GM19452 (cell line): Measurements from ENCODE around the gene GDF2.

Source experiments
- ATAC-seq: cut with Tn5 transposase; IDR thresholded peaks from one replicate; pipeline ENCODE4 v1.9.1; 2021; ENCODE audit not compliant: unreplicated experiment

The GDF2 gene

GRCh38 chr10:47351899-47352815 is 29.9 kb downstream of the GDF2 start:
- ATAC-seq: no peak

DNA sequence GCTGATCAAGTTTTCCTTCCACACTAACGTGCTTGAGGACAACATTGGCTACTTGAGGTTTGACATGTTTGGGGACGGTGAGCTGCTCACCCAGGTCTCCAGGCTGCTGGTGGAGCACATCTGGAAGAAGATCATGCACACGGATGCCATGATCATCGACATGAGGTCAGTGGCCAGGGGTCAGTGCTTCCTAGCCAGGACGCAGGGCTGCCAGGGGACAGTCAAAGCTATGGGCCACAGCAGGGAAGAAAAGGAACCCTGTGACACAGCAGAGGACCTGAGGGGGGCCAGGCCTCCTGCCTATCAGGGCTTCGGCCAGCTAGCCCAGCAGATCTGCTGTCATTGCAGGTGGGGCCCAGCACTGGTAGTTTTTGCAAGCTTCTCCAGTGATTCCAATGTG is 31.1 kb downstream of the GDF2 start:
- no peak for ATAC-seq

- ATAC-seq: no peak
Observed at GRCh38 chr10:47354165-47354564, 31.9 kb downstream of the GDF2 start.

DNA sequence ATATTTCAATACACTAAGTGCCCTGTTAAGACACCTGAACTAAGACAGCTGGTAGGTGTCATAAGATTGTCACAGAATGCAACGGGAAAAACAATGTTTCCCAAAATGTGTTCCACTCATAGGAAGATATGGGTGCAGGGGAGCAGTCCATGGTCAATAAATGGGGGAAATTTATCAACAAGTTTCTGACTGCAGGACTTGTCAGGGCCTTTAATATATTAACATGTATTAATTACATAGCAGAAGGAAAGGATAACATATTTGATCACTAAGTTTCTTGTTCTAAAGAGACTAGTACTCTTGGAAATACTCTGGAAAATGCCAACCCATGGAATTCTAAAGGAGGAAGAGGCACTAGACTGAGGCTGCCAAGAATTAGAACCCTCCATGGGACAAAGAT is 32.6 kb downstream of the GDF2 start:
- no peak for ATAC-seq

- ATAC-seq: no peak
Observed at GRCh38 chr10:47356708-47357107, 34.5 kb downstream of the GDF2 start.

DNA sequence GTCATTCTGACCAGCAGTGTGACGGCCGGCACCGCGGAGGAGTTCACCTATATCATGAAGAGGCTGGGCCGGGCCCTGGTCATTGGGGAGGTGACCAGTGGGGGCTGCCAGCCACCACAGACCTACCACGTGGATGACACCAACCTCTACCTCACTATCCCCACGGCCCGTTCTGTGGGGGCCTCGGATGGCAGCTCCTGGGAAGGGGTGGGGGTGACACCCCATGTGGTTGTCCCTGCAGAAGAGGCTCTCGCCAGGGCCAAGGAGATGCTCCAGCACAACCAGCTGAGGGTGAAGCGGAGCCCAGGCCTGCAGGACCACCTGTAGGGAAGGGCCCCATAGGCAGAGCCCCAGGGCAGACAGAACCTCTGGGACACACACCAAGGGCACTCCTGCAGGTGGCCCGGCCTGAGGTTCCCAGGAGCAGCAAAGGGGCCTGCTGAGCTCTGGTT is 34.9 kb downstream of the GDF2 start:
- ATAC-seq: no peak

- ATAC-seq: no peak
Observed at GRCh38 chr10:47357911-47358310, 35.7 kb downstream of the GDF2 start.

DNA sequence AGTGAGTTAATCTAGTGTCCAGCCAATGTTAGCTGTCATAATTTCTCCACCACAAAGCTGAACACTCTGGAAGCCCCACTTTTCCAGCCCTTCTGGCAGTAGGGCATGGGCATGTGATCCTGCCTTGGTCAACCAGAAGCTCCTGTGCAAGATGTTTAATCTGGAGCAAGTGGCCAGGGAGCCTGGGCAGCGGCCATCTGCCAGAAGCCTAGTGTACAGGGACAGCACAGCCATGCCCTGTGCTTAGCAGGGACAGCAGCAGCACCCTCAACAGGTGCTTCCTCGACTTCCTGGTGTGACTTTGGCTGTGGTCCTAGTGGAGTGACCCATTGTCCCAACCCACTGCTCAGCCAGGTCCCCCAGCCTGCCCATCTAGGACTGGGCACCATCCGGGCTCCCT is 36.2 kb downstream of the GDF2 start:
- no peak for ATAC-seq

DNA sequence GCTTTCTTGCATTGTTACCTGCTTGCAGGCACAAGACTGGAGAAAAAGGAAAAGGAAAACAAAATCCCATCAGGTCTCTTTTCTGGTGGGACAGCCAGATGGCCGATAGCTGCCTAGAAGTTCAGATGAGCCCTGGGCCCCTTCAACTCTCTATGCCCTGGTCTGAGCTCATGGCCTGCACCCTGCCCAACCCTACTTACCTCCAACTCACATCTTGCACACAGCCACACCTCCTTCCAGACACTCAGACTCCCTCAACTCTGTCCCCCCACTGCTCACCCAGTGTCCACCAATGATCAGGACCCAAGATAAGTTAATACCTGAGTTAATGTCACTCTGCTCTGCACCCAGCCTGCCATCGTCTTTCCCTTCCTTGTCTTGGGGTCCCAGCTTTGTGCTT is 36.8 kb downstream of the GDF2 start:
- ATAC-seq: no peak

DNA sequence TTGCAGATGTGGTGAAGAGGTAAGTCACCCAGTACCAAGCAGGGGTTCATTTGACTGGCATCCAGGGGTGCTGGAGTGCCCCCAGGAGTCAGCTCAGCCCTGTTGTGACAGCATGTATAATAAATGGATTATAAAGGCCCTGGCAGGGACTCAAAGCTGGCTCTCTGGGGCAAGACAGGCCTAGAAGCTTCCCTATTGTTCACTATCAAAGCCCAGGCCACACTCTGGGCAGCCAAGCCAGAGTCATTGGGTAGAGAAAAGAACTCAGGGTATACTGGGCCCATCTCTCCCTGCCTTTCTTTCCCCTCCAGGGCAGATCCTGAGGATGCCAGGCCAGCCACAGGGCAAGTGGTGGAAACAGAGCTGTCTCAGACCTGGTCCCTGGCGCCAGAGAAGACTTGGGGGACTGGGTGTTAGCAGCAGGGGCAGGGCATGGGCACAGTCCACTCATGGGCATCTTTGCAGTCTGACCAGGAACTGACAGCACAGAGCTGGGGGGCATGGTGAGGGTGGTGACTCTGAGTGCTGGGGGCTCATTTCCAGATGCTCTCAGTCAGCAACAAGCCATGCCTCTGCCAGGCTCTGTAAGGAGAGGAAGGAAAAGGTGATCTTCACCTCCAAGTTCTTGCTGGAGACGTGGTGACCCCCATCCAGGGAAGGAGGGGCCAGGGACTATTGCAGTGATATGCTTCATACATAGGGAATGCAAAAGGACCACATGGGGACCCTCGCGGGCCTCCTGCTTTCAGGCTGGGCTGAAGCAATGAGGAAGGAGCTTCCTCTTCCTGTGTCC is 37.6 kb downstream of the GDF2 start:
- no peak for ATAC-seq

DNA sequence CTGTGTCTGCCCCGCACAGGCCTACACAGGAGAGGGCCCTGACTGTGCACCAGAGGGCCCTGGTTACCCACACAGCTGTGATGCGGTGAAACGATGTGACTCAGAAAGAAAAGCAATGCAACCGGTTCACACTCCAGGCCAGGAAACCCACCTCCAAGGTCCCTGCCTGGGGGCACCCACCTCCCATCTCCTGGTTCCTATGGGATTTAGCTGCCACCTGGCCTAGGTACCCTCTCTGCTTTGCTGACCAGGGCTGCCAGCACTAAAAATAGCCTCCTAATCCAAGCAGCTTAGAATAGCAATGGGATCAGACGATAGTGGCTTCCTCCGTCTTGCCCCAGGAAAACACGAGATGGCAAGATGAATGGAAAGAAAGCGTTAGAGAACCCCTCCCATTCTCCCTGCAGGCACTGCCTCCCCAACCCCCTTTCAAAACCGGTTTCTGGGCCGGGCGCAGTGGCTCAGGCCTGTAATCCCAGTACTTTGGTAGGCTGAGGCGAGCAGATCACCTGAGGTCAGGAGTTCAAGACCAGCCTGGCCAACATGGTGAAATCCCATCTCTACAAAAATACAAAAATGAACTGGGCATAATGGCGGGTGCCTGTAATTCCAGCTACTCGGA is 38.3 kb downstream of the GDF2 start:
- ATAC-seq: no peak

- no peak for ATAC-seq
Observed at GRCh38 chr10:47361293-47361692, 39.0 kb downstream of the GDF2 start.

DNA sequence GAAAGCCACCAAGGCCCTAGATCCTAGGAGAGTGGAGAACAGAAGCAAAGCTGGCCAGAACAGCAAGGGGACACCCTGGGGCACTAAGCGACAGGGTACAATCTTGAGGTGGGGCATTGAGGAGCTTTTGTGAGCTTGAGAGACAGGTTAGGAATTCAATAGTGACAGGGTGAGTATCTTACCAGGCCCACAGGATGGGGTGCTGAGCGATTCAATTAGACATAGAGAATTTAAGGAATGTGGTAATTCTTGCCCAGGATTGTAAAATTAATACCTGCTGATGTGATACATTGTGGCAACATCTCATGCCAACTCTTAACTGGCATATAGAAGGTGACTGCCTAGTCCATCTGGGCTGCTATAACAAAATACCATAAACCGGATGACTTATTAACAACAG is 39.9 kb downstream of the GDF2 start:
- no peak for ATAC-seq

DNA sequence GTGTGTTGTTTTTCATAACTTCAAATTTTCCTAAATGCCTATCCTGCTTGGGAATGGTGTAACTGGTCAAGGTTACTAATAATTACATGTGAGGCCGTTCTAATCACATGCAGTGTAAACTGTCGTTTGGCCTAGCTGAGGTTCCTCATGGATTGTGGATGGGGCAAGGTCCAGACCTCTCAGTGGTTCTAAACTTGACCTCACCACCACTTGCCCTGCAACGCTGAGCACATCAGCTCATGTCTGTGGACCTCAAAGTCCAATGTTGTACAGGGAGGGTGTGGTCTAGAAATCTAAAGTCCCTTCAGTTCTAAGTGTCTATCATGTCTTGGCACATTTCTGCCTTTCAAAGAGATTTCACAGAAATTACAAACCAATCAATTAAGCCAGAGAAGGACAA is 41.5 kb downstream of the GDF2 start:
- ATAC-seq: no peak

DNA sequence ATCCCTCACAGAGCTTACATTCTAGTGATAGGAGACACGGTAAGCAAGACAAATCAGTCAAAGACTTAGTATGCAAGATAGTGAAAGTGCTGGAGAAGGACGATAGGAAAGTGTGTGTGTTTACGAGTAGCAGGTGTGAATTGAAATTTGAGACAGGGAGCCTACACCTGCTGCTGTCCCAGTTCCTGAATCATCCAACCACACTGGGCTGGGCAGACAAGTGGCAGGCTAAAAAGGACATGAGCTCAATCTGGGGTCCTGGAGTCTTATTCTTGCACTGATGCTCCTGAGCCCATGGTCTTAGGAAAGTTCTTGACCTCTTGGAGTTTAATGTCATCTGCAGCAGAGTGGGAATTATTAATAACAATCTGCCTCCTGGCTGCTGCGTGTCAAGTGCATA is 42.1 kb downstream of the GDF2 start:
- no peak for ATAC-seq

DNA sequence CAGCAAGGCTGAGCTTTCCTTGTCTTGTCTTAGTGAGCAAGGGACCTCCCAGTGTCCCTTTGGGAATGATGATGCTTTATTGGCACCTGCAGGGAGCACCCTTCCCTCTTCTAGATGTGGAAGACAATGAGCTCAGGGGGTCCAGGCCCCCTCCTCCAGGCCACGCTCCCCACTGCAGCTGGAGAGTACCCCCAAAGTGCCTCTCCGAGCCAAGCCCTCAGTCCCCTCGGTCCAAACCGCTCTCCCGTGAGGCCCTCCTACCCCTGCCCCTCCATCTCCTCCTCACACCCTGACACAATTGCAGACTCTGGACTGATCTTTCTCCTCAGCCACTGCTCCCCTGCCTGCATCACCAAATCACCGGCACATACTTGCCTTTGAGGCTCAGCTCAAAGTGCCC is 42.7 kb downstream of the GDF2 start:
- no peak for ATAC-seq

DNA sequence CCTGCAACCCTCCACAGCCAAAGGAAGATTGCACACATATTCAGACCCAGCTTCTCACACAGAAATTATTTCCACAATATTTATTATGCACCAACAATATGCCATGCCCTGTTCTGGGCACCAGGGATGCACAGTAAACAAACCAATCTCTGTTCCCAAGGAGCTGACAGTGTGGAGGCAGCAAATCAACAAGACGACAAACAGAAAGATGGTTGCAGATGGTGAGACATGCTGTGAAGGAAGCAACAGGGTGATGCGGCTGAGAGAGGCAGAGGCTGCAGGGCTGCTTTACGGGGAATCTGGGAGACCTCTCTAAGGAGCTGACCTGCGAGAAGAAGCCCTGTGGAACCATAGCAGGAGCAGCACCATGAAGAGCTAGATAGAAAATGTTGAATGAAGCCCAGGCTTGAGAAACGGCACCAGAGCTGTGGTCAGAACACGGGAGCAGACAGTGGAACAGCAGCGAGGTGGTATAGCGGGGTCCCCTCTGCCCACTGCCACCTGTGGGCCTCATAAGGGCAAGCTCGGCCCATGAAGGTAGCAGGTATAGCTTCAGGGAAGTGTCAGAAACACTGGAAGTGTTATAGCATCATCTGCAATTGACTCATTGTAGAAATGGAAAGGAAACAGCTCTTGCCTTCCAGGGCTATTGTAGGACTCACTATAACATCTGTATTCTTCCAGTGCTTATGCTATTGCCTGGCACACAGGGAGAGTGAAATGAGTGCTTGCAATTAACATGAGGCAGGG is 43.4 kb downstream of the GDF2 start:
- no peak for ATAC-seq

- ATAC-seq: no peak
Observed at GRCh38 chr10:47366181-47366631, 44.0 kb downstream of the GDF2 start.

GRCh38 chr10:47366731-47367460 is 44.6 kb downstream of the GDF2 start:
- no peak for ATAC-seq

DNA sequence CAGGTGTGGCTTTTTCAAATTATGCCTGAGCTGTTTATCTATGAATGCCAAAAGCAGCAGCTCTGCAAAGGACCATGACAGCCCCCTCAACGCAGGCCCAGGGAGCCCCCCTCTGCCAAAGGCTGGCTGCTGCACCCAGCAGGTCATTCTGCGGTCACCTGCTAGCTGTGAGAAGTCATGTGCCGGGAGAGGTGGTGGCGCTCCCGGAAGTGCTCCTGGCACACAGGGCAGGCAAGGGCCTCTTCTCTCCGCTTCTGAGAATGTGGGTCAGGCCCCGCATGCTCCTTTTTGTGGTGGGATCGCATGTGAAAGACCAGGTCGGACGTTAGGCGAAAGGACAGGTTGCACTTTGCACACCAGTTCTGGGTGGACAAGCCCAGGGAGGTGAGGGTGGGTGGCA is 45.4 kb downstream of the GDF2 start:
- no peak for ATAC-seq
